RWPE2 (cell line): Measurements from ENCODE around the gene TRIB2.
A peak's percentile ranks its signal among the peaks of the same experiment; 100 is the strongest.

Experiments
- ATAC-seq: fragments of 200-7000 bp; cut with Tn5 transposase; 3 replicates; pipeline ENCODE4 v1.9.1; 2021; ENCODE audit warnings: low read depth
- DNase-seq: peaks from one replicate; pipeline ENCODE4 v3.0.0-alpha.2; 2020; ENCODE audit warnings: low spot score
- H3K27ac ChIP-seq: fragments of 450-650 bp; 2 replicates; pipeline ENCODE4 v1.5.1; 2017; ENCODE audit warnings: mild to moderate bottlenecking; ENCODE audit not compliant: poor library complexity, severe bottlenecking
- H3K27me3 ChIP-seq: fragments of 250-450 bp; sonication (Bioruptor Pico); 2 replicates; pipeline ENCODE4 v1.5.1; 2021; ENCODE audit warnings: mild to moderate bottlenecking, moderate library complexity; ENCODE audit not compliant: insufficient read depth, poor library complexity, severe bottlenecking
- H3K36me3 ChIP-seq: fragments of 250-450 bp; sonication (Bioruptor Pico); 2 replicates; pipeline ENCODE4 v1.5.1; 2020; ENCODE audit warnings: low read depth, mild to moderate bottlenecking, moderate library complexity
- H3K4me1 ChIP-seq: fragments of 250-450 bp; sonication (Bioruptor Pico); 2 replicates; pipeline ENCODE4 v1.5.1; 2021; ENCODE audit warnings: mild to moderate bottlenecking, moderate library complexity; ENCODE audit not compliant: insufficient read depth, poor library complexity, severe bottlenecking
- H3K4me3 ChIP-seq: fragments of 250-450 bp; sonication (Bioruptor Pico); 2 replicates; pipeline ENCODE4 v1.5.1; 2021; ENCODE audit warnings: mild to moderate bottlenecking, moderate library complexity; ENCODE audit not compliant: severe bottlenecking
- H3K9me3 ChIP-seq: fragments of 250-450 bp; sonication (Bioruptor Pico); 2 replicates; pipeline ENCODE4 v1.5.1; 2021; ENCODE audit warnings: mild to moderate bottlenecking, moderate library complexity; ENCODE audit not compliant: severe bottlenecking
- CTCF ChIP-seq: fragments of 450-650 bp; IDR thresholded peaks from one replicate; pipeline ENCODE4 v1.5.1; 2017; ENCODE audit warnings: mild to moderate bottlenecking, moderate library complexity; ENCODE audit not compliant: poor library complexity, severe bottlenecking

The TRIB2 gene

GRCh38 chr2:12787891-12788801, 71.4 kb downstream of the TRIB2 start:
- Histone ChIP-seq H3K27me3 (no peaks in the 10 kb centered on the region), H3K4me3 (no peak overlapping the region), H3K36me3 (no peaks in the 10 kb centered on the region), H3K9me3 (no peaks in the 10 kb centered on the region), H3K4me1 (peaks cover 9% of the 10 kb centered on the region), H3K27ac (peak overlapping the region; percentile 67)
- DNase-seq: no peak
- peak; percentile 64; the same call in 1 of the 3 replicates for ATAC-seq
- no peak for TF ChIP-seq CTCF

GRCh38 chr2:12791906-12792305, 75.2 kb downstream of the TRIB2 start:
- H3K4me3 ChIP-seq: no peak overlapping the region
- H3K9me3 ChIP-seq: no peaks in the 10 kb centered on the region
- H3K36me3 ChIP-seq: no peaks in the 10 kb centered on the region
- DNase-seq (no peak), ATAC-seq (no peak)
- no peaks in the 10 kb centered on the region for H3K27me3 ChIP-seq
- H3K27ac ChIP-seq: no peak overlapping the region
- TF ChIP-seq CTCF: no peak
- H3K4me1 ChIP-seq: peaks cover 9% of the 10 kb centered on the region
